Measurements from ENCODE around the gene PDE5A. TPM values are rescaled to one million over a fixed set of nuclear protein-coding genes. Genes with fewer than 3 reads are reported as not detected.

Gene PDE5A
- polyA plus RNA-seq, 1 donor from 2014 or later = 12.9 TPM

DNA sequence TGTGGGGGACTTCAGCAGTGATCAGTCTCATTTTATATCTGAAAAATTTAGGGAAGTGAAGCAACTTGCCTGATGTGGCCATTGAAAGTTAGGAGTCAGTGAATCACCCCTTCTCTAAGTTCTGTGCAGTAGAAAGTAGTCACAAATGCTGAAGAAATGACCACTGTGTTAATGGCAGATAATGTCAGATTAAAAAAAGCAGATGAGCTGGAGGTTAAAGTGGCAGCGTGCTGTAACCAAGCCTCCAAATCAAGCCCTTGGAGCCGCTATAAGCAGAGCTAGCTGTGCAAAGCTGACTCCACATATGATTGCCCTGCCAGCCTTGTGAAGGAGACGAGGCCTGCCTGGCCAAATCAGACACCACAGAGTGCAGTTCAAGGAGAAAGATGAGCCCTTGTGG, 39.2 kb upstream of the PDE5A start:
- TF ChIP-seq EP300 (conservative IDR thresholded peaks at IDR 0.05; ENCODE audit: poor library complexity, severe bottlenecking) (no peak), TAF1 (IDR thresholded peaks at IDR 0.05; ENCODE audit: low read depth) (no peak), EZH2 (IDR thresholded peaks at IDR 0.05; ENCODE audit: borderline replicate concordance, insufficient read depth, low read length, poor library complexity, severe bottlenecking) (no peak), SMC3 (conservative IDR thresholded peaks at IDR 0.05; ENCODE audit: poor library complexity) (no peak), POLR2AphosphoS5 (IDR thresholded peaks at IDR 0.05) (no peak), RAD21 (conservative IDR thresholded peaks at IDR 0.05) (no peak), MXI1 (conservative IDR thresholded peaks at IDR 0.05; ENCODE audit: poor library complexity, severe bottlenecking) (no peak)
- TF ChIP-seq, protein P1, sequence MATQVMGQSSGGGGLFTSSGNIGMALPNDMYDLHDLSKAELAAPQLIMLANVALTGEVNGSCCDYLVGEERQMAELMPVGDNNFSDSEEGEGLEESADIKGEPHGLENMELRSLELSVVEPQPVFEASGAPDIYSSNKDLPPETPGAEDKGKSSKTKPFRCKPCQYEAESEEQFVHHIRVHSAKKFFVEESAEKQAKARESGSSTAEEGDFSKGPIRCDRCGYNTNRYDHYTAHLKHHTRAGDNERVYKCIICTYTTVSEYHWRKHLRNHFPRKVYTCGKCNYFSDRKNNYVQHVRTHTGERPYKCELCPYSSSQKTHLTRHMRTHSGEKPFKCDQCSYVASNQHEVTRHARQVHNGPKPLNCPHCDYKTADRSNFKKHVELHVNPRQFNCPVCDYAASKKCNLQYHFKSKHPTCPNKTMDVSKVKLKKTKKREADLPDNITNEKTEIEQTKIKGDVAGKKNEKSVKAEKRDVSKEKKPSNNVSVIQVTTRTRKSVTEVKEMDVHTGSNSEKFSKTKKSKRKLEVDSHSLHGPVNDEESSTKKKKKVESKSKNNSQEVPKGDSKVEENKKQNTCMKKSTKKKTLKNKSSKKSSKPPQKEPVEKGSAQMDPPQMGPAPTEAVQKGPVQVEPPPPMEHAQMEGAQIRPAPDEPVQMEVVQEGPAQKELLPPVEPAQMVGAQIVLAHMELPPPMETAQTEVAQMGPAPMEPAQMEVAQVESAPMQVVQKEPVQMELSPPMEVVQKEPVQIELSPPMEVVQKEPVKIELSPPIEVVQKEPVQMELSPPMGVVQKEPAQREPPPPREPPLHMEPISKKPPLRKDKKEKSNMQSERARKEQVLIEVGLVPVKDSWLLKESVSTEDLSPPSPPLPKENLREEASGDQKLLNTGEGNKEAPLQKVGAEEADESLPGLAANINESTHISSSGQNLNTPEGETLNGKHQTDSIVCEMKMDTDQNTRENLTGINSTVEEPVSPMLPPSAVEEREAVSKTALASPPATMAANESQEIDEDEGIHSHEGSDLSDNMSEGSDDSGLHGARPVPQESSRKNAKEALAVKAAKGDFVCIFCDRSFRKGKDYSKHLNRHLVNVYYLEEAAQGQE (IDR thresholded peaks at IDR 0.05; ENCODE audit: borderline replicate concordance) = no peak
- TF ChIP-seq, protein P2, sequence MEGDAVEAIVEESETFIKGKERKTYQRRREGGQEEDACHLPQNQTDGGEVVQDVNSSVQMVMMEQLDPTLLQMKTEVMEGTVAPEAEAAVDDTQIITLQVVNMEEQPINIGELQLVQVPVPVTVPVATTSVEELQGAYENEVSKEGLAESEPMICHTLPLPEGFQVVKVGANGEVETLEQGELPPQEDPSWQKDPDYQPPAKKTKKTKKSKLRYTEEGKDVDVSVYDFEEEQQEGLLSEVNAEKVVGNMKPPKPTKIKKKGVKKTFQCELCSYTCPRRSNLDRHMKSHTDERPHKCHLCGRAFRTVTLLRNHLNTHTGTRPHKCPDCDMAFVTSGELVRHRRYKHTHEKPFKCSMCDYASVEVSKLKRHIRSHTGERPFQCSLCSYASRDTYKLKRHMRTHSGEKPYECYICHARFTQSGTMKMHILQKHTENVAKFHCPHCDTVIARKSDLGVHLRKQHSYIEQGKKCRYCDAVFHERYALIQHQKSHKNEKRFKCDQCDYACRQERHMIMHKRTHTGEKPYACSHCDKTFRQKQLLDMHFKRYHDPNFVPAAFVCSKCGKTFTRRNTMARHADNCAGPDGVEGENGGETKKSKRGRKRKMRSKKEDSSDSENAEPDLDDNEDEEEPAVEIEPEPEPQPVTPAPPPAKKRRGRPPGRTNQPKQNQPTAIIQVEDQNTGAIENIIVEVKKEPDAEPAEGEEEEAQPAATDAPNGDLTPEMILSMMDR (IDR thresholded peaks at IDR 0.05; ENCODE audit: poor library complexity, severe bottlenecking) = no peak
- H3K36me3 ChIP-seq (ENCODE audit: insufficient read depth, low read length) = no peaks in the 10 kb centered on the region
- no peaks in the 10 kb centered on the region for H3K27me3 ChIP-seq (ENCODE audit: insufficient read depth, low read depth, low read length)
- no peak overlapping the region for H3K4me2 ChIP-seq (ENCODE audit: low read length)
- no peak overlapping the region for H3K4me3 ChIP-seq (ENCODE audit: low read length)
- H3K9me2 ChIP-seq (ENCODE audit: insufficient read depth, low read length) = no peaks in the 10 kb centered on the region
- H2AFZ ChIP-seq (ENCODE audit: low read depth, low read length) = no peak overlapping the region
- H3K27ac ChIP-seq (ENCODE audit: low read length) = no peak overlapping the region
- H3F3A ChIP-seq (ENCODE audit: insufficient read depth, low read length, poor library complexity, severe bottlenecking) = no peaks in the 10 kb centered on the region
- no peaks in the 10 kb centered on the region for H3K79me2 ChIP-seq (replicated peaks; ENCODE audit: insufficient read depth, low read length)
- H3K9me3 ChIP-seq (ENCODE audit: low read length) = no peaks in the 10 kb centered on the region
- H4K20me1 ChIP-seq (ENCODE audit: insufficient read depth) = no peaks in the 10 kb centered on the region
- no peak overlapping the region for H3K9ac ChIP-seq (ENCODE audit: low read length)

DNA sequence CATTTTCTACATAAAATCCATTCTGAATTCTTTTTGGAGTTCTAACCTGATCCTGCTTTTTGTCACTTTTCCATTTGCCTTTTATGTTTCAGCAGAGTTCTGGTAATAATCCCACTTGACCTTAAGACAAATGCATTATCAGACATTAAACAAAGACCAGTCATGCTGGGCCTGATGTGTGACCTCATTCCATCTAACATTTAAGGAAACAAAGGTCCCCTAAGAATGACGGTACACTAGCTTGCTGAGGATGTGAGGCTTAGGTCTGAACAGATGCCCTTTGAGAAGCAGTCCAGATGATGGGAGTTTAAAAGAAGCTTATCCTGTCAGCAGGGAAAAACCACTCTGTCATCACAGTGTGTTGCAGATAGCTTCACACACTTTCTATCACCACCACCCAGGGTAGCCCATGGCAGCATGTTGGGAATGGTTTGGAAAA, 38.1 kb upstream of the PDE5A start:
- no peaks in the 10 kb centered on the region for H4K20me1 ChIP-seq (ENCODE audit: insufficient read depth)
- no peaks in the 10 kb centered on the region for H3K79me2 ChIP-seq (replicated peaks; ENCODE audit: insufficient read depth, low read length)
- H3F3A ChIP-seq (ENCODE audit: insufficient read depth, low read length, poor library complexity, severe bottlenecking) = no peaks in the 10 kb centered on the region
- H3K9ac ChIP-seq (ENCODE audit: low read length) = no peak overlapping the region
- peak overlapping the region; percentile 19 for H2AFZ ChIP-seq (ENCODE audit: low read depth, low read length)
- H3K9me3 ChIP-seq (ENCODE audit: low read length) = no peaks in the 10 kb centered on the region
- H3K36me3 ChIP-seq (ENCODE audit: insufficient read depth, low read length) = no peaks in the 10 kb centered on the region
- no peak overlapping the region for H3K4me3 ChIP-seq (ENCODE audit: low read length)
- H3K9me2 ChIP-seq (ENCODE audit: insufficient read depth, low read length) = no peaks in the 10 kb centered on the region
- H3K4me2 ChIP-seq (ENCODE audit: low read length) = no peak overlapping the region
- H3K27me3 ChIP-seq (ENCODE audit: insufficient read depth, low read depth, low read length) = no peaks in the 10 kb centered on the region
- H3K27ac ChIP-seq (ENCODE audit: low read length) = no peak overlapping the region
- TF ChIP-seq EZH2 (IDR thresholded peaks at IDR 0.05; ENCODE audit: borderline replicate concordance, insufficient read depth, low read length, poor library complexity, severe bottlenecking) = no peak
- TF ChIP-seq EP300 (conservative IDR thresholded peaks at IDR 0.05; ENCODE audit: poor library complexity, severe bottlenecking) = no peak
- TF ChIP-seq POLR2AphosphoS5 (IDR thresholded peaks at IDR 0.05) = no peak
- no peak for TF ChIP-seq MXI1 (conservative IDR thresholded peaks at IDR 0.05; ENCODE audit: poor library complexity, severe bottlenecking)
- no peak for TF ChIP-seq RAD21 (conservative IDR thresholded peaks at IDR 0.05)
- no peak for TF ChIP-seq TAF1 (IDR thresholded peaks at IDR 0.05; ENCODE audit: low read depth)
- TF ChIP-seq SMC3 (conservative IDR thresholded peaks at IDR 0.05; ENCODE audit: poor library complexity) = no peak
- TF ChIP-seq, protein P2 (IDR thresholded peaks at IDR 0.05; ENCODE audit: poor library complexity, severe bottlenecking) = no peak
